D721Med (cell line): ENCODE results near the gene MCMBP.

Experiments
- DNase-seq: peaks from one replicate; pipeline ENCODE4 v3.0.0; 2011; ENCODE audit warnings: low spot score; ENCODE audit not compliant: insufficient read length
- FAIRE-seq: peaks from 2 replicates; lab custom pipeline; 2011; peaks lifted over from hg19 to GRCh38; lab: Jason Lieb, UNC
- CTCF ChIP-seq: IDR thresholded peaks from 2 replicates; pipeline ENCODE4 v1.5.1; 2012; ENCODE audit warnings: mild to moderate bottlenecking, control low read depth; ENCODE audit not compliant: insufficient read depth; ENCODE audit errors: missing control alignments

The MCMBP gene

GRCh38 chr10:119849031-119849789, 23.4 kb downstream of the MCMBP start:
- no peak for TF ChIP-seq CTCF
- DNase-seq (no peak), FAIRE-seq (no peak)

DNA sequence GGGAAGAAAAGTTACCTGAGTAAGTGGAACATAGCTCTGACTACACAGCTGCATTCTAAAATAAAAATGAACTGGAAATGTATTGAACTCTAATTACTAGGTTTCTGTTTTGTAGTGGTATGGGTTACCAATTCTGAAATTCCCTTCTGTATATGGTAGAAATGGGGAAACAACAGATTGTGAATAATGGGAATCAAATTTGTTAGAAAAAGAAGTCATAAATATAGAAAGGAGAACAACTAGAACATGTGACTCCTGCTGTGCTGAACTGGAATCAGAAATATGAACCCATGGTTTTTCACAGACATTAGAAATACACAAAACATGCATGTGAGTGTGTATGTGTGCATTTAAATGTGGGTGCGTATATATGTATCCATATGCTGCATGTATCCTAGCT, 27.0 kb downstream of the MCMBP start:
- FAIRE-seq (no peak), DNase-seq (no peak)
- TF ChIP-seq CTCF: no peak

DNA sequence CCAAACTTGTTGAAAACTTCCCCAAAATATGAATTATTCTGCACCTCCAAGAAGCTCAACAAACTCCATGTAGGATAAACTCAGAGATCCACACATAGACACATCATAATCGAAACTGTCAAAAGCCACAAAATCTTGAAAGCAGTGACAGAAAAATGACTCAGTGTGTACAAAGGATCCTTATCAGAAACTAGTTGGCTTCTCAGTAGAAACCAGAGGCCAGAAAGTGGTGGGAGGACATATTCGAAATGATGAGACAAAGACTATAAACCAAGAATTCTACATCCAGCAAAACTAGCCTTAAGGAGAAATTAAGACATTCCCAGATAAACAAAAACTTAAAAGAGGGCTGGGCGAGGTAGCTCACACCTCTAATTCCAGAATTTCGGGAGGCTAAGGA, 38.5 kb downstream of the MCMBP start:
- DNase-seq (no peak), FAIRE-seq (no peak)
- no peak for TF ChIP-seq CTCF

DNA sequence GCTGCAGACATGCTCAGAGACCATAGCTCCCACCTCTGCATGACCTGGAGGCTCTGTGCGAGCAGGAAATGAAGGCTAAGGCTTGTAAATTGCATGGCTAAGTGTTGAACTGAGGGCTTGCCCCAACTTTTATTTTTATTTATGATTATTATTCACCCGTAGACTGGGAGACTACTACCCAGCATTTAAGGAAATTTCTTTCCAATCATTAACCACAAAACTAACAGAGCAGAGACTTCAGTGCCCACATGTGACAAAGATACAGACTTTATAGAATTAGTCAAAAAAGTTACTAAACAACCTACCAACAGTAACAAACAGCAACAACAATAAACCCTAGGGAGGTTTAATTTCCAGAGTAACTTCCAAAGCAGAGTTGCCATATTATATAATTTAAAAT, 39.7 kb downstream of the MCMBP start:
- DNase-seq (no peak), FAIRE-seq (no peak)
- no peak for TF ChIP-seq CTCF

- no peak for TF ChIP-seq CTCF
- FAIRE-seq (no peak), DNase-seq (no peak)
Measured at GRCh38 chr10:119831656-119832055, 41.0 kb downstream of the MCMBP start.

GRCh38 chr10:119830851-119831250, 41.8 kb downstream of the MCMBP start:
- no peak for TF ChIP-seq CTCF
- FAIRE-seq (no peak), DNase-seq (no peak)

DNA sequence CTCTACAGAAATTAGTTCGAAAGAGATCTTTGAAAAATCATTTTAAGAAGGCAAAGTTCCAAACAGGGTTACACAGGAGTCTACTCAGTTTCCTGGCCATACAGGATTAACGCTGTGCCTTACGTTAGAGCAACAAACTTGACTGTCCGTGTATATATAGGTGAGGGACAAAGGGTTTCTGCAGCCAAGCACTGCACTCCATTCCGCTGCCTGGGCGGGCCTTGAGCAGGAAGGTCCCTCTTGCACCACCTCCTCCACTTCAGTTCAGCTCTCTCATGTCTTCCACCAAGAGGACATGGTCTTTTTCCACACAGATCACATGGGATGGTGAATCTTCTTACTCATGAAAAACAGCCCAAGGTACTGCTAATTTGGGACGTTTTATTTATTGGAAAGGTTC, 43.2 kb downstream of the MCMBP start:
- DNase-seq: no peak
- FAIRE-seq: no peak
- no peak for TF ChIP-seq CTCF
